GM19193 (cell line): Measurements from ENCODE around the gene GTF2B.

Experiments
- POLR2A ChIP-seq: IDR thresholded peaks from 4 replicates; pipeline ENCODE4 v1.6.1; 2011; ENCODE audit not compliant: insufficient read depth, insufficient read length; ENCODE audit errors: extremely low read depth

The GTF2B gene

GRCh38 chr1:88803444-88803843 lies 87.9 kb downstream of the GTF2B start:
- no peak for TF ChIP-seq POLR2A

- TF ChIP-seq POLR2A: no peak
Measured at GRCh38 chr1:88802950-88803349, 88.4 kb downstream of the GTF2B start.
